Trophoblast cell (in vitro differentiated cells and primary cell): ENCODE data around the gene CTNNA3.

Source experiments
- DNase-seq, 2 donors: peaks; one replicate each; pipeline ENCODE4 v3.0.0-alpha.2; 2016
- H2AFZ ChIP-seq: 2 replicates; pipeline ENCODE4 v1.6.1; 2013; ENCODE audit warnings: low read length, moderate library complexity, mild to moderate bottlenecking; ENCODE audit not compliant: insufficient read depth, poor library complexity
- H2AK5ac ChIP-seq: 2 replicates; pipeline ENCODE4 v1.6.1; 2013; ENCODE audit warnings: mild to moderate bottlenecking, low read length
- H2BK120ac ChIP-seq: 2 replicates; pipeline ENCODE4 v1.6.1; 2013; ENCODE audit warnings: low read length, mild to moderate bottlenecking, moderate library complexity; ENCODE audit not compliant: insufficient read depth, poor library complexity
- H2BK12ac ChIP-seq: 2 replicates; pipeline ENCODE4 v1.6.1; 2013; ENCODE audit warnings: mild to moderate bottlenecking, low read length, moderate library complexity
- H2BK5ac ChIP-seq: 2 replicates; pipeline ENCODE4 v1.6.1; 2013; ENCODE audit warnings: low read length, low read depth, moderate library complexity, mild to moderate bottlenecking; ENCODE audit not compliant: poor library complexity
- H3K14ac ChIP-seq: 2 replicates; pipeline ENCODE4 v1.6.1; 2013; ENCODE audit warnings: mild to moderate bottlenecking, low read length
- H3K18ac ChIP-seq: 2 replicates; pipeline ENCODE4 v1.6.1; 2013; ENCODE audit warnings: mild to moderate bottlenecking, low read length
- H3K23ac ChIP-seq: 2 replicates; pipeline ENCODE4 v1.6.1; 2013; ENCODE audit warnings: low read length
- H3K27ac ChIP-seq: 2 replicates; pipeline ENCODE4 v1.5.1; 2013; ENCODE audit warnings: low read depth, mild to moderate bottlenecking, inconsistent platforms, low read length, moderate library complexity
- H3K27me3 ChIP-seq: 2 replicates; pipeline ENCODE4 v1.6.1; 2013; ENCODE audit warnings: inconsistent platforms, mild to moderate bottlenecking, low read length, moderate library complexity; ENCODE audit not compliant: insufficient read depth
- H3K36me3 ChIP-seq, 2 experiments: 1 replicate in 1 of 2; 2 replicates in 1 of 2; pipeline ENCODE4 v1.6.1; 2013; ENCODE audit warnings: low read length in 2 of 2, mild to moderate bottlenecking in 2 of 2, moderate library complexity in 1 of 2; ENCODE audit not compliant: insufficient read depth in 2 of 2, control insufficient read depth in 1 of 2
- H3K4ac ChIP-seq: 2 replicates; pipeline ENCODE4 v1.6.1; 2013; ENCODE audit warnings: low read depth, mild to moderate bottlenecking, low read length, moderate library complexity
- H3K4me1 ChIP-seq, 2 experiments: 1 replicate in 1 of 2; 2 replicates in 1 of 2; pipeline ENCODE4 v1.6.1; 2013; ENCODE audit warnings: low read length in 2 of 2, mild to moderate bottlenecking in 2 of 2, moderate library complexity in 1 of 2; ENCODE audit not compliant: insufficient read depth in 2 of 2, control insufficient read depth in 1 of 2
- H3K4me2 ChIP-seq: 2 replicates; pipeline ENCODE4 v1.6.1; 2013; ENCODE audit warnings: inconsistent platforms, mild to moderate bottlenecking, low read length, moderate library complexity
- H3K4me3 ChIP-seq: 2 replicates; pipeline ENCODE4 v1.5.1; 2013; ENCODE audit warnings: mild to moderate bottlenecking, low read depth, low read length, inconsistent platforms
- H3K79me1 ChIP-seq: one replicate; pipeline ENCODE4 v1.6.1; 2013; ENCODE audit warnings: low read length
- H3K79me2 ChIP-seq: 2 replicates; pipeline ENCODE4 v1.6.1; 2013; ENCODE audit warnings: low read length, mild to moderate bottlenecking; ENCODE audit not compliant: control insufficient read depth, insufficient read depth, poor library complexity
- H3K9ac ChIP-seq: 2 replicates; pipeline ENCODE4 v1.6.1; 2013; ENCODE audit warnings: mild to moderate bottlenecking, low read length
- H3K9me3 ChIP-seq: 2 replicates; pipeline ENCODE4 v1.6.1; 2013; ENCODE audit warnings: low read depth, mild to moderate bottlenecking, control low read depth, inconsistent platforms, low read length; ENCODE audit not compliant: insufficient read depth
- H4K12ac ChIP-seq: 2 replicates; pipeline ENCODE4 v1.6.1; 2013; ENCODE audit warnings: low read depth, mild to moderate bottlenecking, low read length, moderate library complexity
- H4K8ac ChIP-seq: 2 replicates; pipeline ENCODE4 v1.6.1; 2013; ENCODE audit warnings: low read depth, mild to moderate bottlenecking, low read length, moderate library complexity
- H4K91ac ChIP-seq: one replicate; pipeline ENCODE4 v1.6.1; 2013; ENCODE audit warnings: low read depth, mild to moderate bottlenecking, low read length, moderate library complexity
- WGBS: extraction: QIAGEN DNeasy Blood & Tissue Kit; methylation state at CpG from one replicate; pipeline ENCODE4 v1.1.7; 2013; ENCODE audit warnings: missing lambda C conversion rate; ENCODE audit not compliant: insufficient read length, insufficient coverage; ENCODE audit errors: extremely low coverage; 5-methylcytosine and 5-hydroxymethylcytosine counted together

CTNNA3 gene

GRCh38 chr10:67269828-67270227, 426.2 kb downstream of the CTNNA3 start:
- Histone ChIP-seq H3K79me1 (no peaks in the 10 kb centered on the region), H3K4me3 (no peak overlapping the region), H2AK5ac (no peak overlapping the region), H3K79me2 (no peaks in the 10 kb centered on the region), H3K18ac (no peak overlapping the region), H4K8ac (no peak overlapping the region), H2AFZ (no peak overlapping the region), H3K23ac (no peak overlapping the region), H4K12ac (no peak overlapping the region), H3K27ac (no peak overlapping the region), H2BK5ac (no peak overlapping the region), H2BK120ac (no peak overlapping the region), H3K4me2 (no peak overlapping the region), H3K14ac (no peak overlapping the region), H3K36me3 (no peaks in the 10 kb centered on the region), H3K9ac (no peak overlapping the region), H4K91ac (no peak overlapping the region), H3K27me3 (no peaks in the 10 kb centered on the region), H3K9me3 (no peaks in the 10 kb centered on the region), H2BK12ac (no peak overlapping the region), H3K4me1 (no peaks in the 10 kb centered on the region), H3K4ac (no peak overlapping the region)
- DNase-seq, result no peak
- WGBS, result no CpG with 5 or more reads among the region's 3 CpGs

- no peaks in the 10 kb centered on the region for H3K4me1 ChIP-seq
- H3K79me2 ChIP-seq, result no peaks in the 10 kb centered on the region
- H3K79me1 ChIP-seq, result no peaks in the 10 kb centered on the region
- no peaks in the 10 kb centered on the region for H3K9me3 ChIP-seq
- H3K9ac ChIP-seq, result no peak overlapping the region
- H3K36me3 ChIP-seq, result no peaks in the 10 kb centered on the region
- no peak overlapping the region for H3K27ac ChIP-seq
- no peak overlapping the region for H2BK120ac ChIP-seq
- H3K27me3 ChIP-seq, result no peaks in the 10 kb centered on the region
- H4K8ac ChIP-seq, result no peak overlapping the region
- H3K4me3 ChIP-seq, result no peak overlapping the region
- no CpG with 5 or more reads among the region's 5 CpGs for WGBS
- H3K14ac ChIP-seq, result no peak overlapping the region
- H3K4me2 ChIP-seq, result no peak overlapping the region
- no peak overlapping the region for H3K23ac ChIP-seq
- no peak overlapping the region for H2BK12ac ChIP-seq
- H2BK5ac ChIP-seq, result no peak overlapping the region
- no peak overlapping the region for H2AK5ac ChIP-seq
- no peak overlapping the region for H4K91ac ChIP-seq
- no peak overlapping the region for H4K12ac ChIP-seq
- no peak overlapping the region for H3K4ac ChIP-seq
- no peak for DNase-seq
- H3K18ac ChIP-seq, result no peak overlapping the region
- no peak overlapping the region for H2AFZ ChIP-seq
Measured at GRCh38 chr10:67268146-67268545, 427.8 kb downstream of the CTNNA3 start.

- Histone ChIP-seq H4K12ac (no peak overlapping the region), H3K9me3 (no peaks in the 10 kb centered on the region), H3K9ac (no peak overlapping the region)
Measured at GRCh38 chr10:67262675-67263074, 433.3 kb downstream of the CTNNA3 start.

GRCh38 chr10:67261300-67261797, 434.6 kb downstream of the CTNNA3 start:
- H3K79me2 ChIP-seq, result no peaks in the 10 kb centered on the region

More at GRCh38 chr10:67262675-67263074, 433.3 kb downstream of the CTNNA3 start:
- H3K23ac ChIP-seq, result no peak overlapping the region
- H3K79me1 ChIP-seq, result no peaks in the 10 kb centered on the region
- H4K8ac ChIP-seq, result no peak overlapping the region
- no peak overlapping the region for H3K4me2 ChIP-seq
- H3K4me3 ChIP-seq, result no peak overlapping the region
- WGBS, result no CpG with 5 or more reads among the region's 4 CpGs
- no peak overlapping the region for H3K4ac ChIP-seq
- H2AFZ ChIP-seq, result no peak overlapping the region
- H2BK12ac ChIP-seq, result no peak overlapping the region
- no peak overlapping the region for H2BK5ac ChIP-seq
- H2AK5ac ChIP-seq, result no peak overlapping the region
- H3K18ac ChIP-seq, result no peak overlapping the region
- H3K79me2 ChIP-seq, result no peaks in the 10 kb centered on the region
- no peak overlapping the region for H4K91ac ChIP-seq
- H3K36me3 ChIP-seq, result no peaks in the 10 kb centered on the region
- no peak overlapping the region for H3K14ac ChIP-seq
- no peaks in the 10 kb centered on the region for H3K27me3 ChIP-seq
- H3K27ac ChIP-seq, result no peak overlapping the region
- no peak overlapping the region for H2BK120ac ChIP-seq
- no peaks in the 10 kb centered on the region for H3K4me1 ChIP-seq
- no peak for DNase-seq

More at GRCh38 chr10:67261300-67261797, 434.6 kb downstream of the CTNNA3 start:
- no peaks in the 10 kb centered on the region for H3K9me3 ChIP-seq
- no peak overlapping the region for H3K27ac ChIP-seq
- no peak overlapping the region for H3K23ac ChIP-seq
- H2AFZ ChIP-seq, result no peak overlapping the region
- H3K9ac ChIP-seq, result no peak overlapping the region
- H2BK12ac ChIP-seq, result no peak overlapping the region
- no peak overlapping the region for H4K12ac ChIP-seq
- H3K4me1 ChIP-seq, result no peaks in the 10 kb centered on the region
- H2BK5ac ChIP-seq, result no peak overlapping the region
- H2BK120ac ChIP-seq, result no peak overlapping the region
- no peaks in the 10 kb centered on the region for H3K36me3 ChIP-seq
- no peak overlapping the region for H2AK5ac ChIP-seq
- no peak overlapping the region for H4K91ac ChIP-seq
- no peak overlapping the region for H3K4ac ChIP-seq
- H3K18ac ChIP-seq, result no peak overlapping the region
- DNase-seq, result no peak
- H3K4me3 ChIP-seq, result no peak overlapping the region
- no peak overlapping the region for H3K14ac ChIP-seq
- no peak overlapping the region for H3K4me2 ChIP-seq
- WGBS, result no CpG with 5 or more reads among the region's 3 CpGs
- no peaks in the 10 kb centered on the region for H3K79me1 ChIP-seq
- no peak overlapping the region for H4K8ac ChIP-seq
- no peaks in the 10 kb centered on the region for H3K27me3 ChIP-seq
